GM21737 (cell line): Measurements from ENCODE around the gene PCYOX1L.
A peak's percentile ranks its signal among the peaks of the same experiment; 100 is the strongest.

Experiments
- ATAC-seq: cut with Tn5 transposase; IDR thresholded peaks from one replicate; pipeline ENCODE4 v1.9.1; 2021; ENCODE audit warnings: mild to moderate bottlenecking, moderate library complexity; ENCODE audit not compliant: unreplicated experiment

The PCYOX1L gene, protein sequence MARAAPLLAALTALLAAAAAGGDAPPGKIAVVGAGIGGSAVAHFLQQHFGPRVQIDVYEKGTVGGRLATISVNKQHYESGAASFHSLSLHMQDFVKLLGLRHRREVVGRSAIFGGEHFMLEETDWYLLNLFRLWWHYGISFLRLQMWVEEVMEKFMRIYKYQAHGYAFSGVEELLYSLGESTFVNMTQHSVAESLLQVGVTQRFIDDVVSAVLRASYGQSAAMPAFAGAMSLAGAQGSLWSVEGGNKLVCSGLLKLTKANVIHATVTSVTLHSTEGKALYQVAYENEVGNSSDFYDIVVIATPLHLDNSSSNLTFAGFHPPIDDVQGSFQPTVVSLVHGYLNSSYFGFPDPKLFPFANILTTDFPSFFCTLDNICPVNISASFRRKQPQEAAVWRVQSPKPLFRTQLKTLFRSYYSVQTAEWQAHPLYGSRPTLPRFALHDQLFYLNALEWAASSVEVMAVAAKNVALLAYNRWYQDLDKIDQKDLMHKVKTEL

DNA sequence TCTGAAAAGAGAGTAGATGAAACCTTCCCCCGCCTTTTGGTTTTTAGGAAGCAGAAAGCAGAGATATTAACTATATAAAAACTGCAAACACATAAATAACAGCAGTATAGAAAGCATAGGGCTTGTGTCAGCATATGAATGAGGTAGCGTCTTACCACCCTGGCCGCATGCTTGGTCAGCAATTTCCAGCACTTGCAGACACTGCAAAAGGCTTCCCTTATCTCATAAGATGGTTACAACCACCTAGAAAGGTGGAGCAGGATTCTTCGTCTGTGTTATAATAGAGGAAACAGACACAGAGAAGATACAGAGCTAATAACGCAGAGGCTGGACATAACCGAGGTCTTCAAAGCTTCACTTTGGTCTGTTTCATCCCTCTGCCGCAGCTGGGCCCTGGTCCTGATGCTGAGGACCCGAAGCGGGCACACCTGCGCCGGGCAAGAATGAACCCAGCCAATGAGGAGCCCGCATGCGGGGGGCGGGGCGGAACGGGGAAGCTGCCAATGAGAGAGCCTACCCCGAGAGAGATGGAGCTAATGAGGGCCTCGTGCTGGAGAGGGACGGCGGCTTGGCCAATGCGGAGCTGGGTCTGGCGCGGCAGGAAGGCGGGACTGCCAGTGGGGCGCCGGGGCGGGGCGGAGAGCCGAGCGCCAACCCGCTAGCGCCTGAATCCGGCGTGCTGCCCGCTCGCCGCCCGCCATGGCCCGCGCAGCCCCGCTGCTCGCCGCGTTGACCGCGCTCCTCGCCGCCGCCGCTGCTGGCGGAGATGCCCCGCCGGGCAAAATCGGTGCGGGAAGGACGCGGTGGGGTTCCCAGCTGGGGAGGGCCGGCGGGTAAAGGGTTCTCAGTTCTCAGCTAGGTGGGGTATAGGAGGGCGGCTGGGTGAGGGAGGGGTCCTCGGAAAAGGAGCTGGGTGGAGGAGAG, at the start of gene PCYOX1L:
Gene PCYOX1L, plus strand, starts transcription at position 677 of the 924 bp plus-strand sequence. Its CDS starts 23 bp downstream, at position 700.
- ATAC-seq = peak; percentile 99

DNA sequence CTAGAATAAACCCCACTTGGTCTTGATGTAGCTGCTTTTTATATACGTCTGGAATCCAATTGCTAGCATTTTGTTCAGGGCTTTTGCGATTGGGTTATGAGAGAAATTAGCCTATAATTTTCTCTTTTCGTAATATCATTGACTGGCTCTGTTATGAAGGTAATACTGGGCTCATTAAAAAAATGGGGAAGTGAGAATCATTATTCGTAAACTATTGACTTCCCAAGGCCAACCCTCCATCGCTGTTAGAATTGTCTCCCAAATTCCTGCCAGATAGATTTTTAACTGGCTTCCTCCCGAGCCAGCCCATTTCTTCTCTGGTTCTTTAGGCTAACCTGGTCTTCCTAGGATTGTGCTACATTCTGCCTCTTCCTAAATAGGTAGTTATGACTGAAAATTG, 48.5 kb upstream of the PCYOX1L start:
- no peak for ATAC-seq

DNA sequence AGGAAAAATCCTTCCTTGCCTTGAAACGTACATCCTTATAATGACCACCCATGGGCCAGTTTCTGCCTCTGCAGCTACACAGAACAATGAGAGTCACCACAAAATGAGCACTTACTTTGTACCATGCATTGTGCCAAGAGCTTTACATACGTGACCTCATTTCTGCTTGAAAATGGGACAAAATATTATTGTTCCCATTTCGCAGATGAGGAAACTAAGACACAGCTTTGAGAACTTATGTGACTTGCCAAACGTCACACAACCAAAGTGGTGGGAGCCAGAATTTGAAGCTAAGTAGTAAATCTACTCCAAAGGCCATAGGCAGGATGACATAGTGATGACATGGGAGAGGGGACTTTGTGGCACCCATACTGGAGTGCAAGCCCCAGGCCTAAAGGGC, 47.4 kb upstream of the PCYOX1L start:
- no peak for ATAC-seq

- no peak for ATAC-seq
Measured at GRCh38 chr5:149310947-149311658, 46.7 kb upstream of the PCYOX1L start.

- ATAC-seq = no peak
Measured at GRCh38 chr5:149313151-149313841, 44.5 kb upstream of the PCYOX1L start.

- ATAC-seq = no peak
Measured at GRCh38 chr5:149314571-149315111, 43.2 kb upstream of the PCYOX1L start.

- no peak for ATAC-seq
Measured at GRCh38 chr5:149315753-149316152, 42.1 kb upstream of the PCYOX1L start.

DNA sequence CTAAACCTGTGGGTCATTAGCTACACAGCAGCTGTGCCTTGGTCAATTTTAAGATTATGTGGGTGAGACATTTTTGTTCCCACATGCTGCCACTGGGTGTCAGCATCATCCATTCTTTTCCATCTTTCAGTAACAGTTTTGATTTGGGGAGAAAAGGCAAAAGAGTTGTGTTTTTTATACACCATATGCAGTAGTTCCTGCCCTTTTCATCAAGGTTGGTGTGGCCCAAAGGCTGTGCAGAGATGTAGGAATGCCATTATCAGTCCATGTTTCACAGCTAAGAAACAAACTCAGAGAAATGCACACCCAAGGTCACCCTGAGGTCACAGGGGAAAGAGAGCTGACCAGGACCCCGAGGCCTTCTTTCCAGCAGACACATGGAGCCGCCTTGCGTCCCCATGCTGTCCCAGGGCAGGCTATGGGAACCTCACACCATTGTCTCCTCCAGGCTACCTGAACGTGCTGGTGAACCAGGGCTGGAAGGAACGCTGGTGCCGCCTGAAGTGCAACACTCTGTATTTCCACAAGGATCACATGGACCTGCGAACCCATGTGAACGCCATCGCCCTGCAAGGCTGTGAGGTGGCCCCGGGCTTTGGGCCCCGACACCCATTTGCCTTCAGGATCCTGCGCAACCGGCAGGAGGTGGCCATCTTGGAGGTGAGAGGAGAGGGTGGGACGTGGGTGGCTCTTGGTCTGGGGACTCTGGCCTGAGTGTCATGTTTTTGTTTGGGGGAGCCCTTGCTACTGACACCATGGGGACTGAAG, 40.4 kb upstream of the PCYOX1L start:
- no peak for ATAC-seq

DNA sequence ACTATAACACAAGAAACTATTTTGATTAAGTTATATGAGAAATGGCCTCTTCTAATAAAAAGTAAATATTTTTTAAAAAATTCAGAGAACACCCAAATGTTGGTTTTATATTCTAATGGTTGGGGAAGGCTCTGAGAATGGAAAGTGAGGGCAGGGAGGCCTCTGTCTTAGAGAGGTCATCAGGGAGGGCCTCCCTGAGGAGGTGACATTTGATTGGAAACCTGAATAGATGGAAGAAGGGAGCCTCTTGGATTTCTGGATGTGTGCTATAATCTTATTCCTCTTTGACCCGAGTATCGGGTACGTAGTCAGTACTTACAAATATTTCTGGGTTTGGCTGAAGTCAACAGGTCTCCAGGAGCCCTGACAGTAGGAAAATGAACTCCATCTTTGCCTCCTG, 38.7 kb upstream of the PCYOX1L start:
- ATAC-seq = no peak

GRCh38 chr5:149320791-149321330, 37.0 kb upstream of the PCYOX1L start:
- no peak for ATAC-seq

GRCh38 chr5:149322518-149322917, 35.3 kb upstream of the PCYOX1L start:
- no peak for ATAC-seq

DNA sequence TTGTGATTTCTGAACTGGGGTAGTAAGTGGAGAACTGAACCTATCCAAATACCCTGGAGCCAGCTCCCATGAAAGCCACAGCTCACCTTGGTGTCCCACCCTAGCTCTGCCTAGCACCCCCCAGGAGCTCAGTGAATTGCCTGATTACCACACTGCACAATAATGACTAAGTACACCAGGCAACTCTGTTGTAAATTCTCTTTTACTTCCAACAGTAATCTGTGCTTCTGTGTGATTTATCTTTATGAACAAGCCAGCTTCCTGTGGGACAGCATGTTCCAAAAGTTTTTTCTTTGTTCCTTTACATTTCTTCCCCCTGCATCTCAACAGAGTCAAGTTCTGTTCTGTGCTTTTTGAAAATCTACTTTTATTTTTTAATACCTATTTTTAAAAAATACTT, 34.6 kb upstream of the PCYOX1L start:
- no peak for ATAC-seq

DNA sequence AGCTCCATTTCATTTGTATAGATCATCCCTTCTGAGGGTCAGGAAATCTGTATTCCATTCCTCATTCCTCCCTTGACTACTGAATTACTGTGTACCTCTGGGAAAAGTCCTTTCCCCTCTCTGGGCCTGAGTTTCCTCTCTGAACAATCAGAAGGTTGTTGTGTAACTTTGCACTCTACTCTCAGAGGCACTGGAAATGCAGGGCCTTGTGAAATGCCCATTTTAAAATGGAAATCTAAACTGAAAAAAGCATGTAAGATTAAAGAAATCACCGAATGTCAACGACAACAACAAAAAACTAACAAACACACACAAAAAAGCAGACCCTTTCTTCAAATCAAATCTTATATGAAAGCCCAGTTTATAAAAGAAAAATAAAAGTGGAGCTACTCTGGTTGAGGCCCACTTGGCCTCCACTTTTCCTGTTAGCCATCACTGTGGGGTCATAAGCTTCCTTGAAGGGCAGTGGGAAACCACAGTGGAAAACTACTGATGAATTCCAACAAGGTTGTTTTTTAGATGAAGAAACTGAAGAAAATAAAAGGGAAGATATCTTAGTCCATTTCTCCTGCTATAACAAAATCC, 34.1 kb upstream of the PCYOX1L start:
- no peak for ATAC-seq

DNA sequence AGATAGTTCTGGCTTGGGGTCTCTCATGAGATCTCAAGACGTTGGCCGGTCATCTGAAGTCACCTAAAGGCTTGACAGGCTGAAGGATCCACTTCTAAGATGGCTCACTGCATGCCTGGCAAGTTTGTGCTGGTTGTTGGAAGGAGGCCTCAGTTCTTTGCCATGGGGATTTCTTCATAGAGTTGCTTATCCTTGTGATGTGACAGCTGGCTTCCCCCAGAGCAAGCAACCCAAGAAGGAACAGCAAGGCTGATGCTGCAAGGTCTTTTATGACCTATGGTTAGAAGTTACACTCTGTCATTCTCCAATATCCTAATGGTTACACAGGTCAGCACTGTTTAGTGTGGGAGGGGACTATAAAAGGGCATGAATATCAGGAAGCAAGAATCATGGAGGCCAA, 33.2 kb upstream of the PCYOX1L start:
- no peak for ATAC-seq

- no peak for ATAC-seq
Measured at GRCh38 chr5:149325166-149325735, 32.6 kb upstream of the PCYOX1L start.

GRCh38 chr5:149325894-149326293, 32.0 kb upstream of the PCYOX1L start:
- no peak for ATAC-seq

- ATAC-seq = no peak
Measured at GRCh38 chr5:149326611-149327010, 31.2 kb upstream of the PCYOX1L start.

DNA sequence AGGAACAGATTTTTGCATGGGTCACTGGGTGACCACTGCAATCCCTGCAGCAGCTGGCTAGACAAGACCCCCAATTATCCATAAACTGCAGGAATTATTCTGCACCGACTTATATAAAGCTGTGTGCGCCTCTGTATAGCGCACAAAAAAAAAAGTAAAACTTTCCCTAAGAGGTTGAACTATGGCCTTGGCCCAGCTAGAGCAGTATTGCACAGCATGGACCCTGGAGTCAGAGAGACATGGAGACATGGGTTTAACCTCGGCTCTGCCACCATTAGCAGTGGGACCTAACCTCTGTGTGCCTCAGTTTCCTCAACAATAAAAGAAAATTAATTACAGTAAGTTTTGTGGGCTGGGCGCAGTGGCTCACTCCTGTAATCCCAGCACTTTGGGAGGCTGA, 29.7 kb upstream of the PCYOX1L start:
- no peak for ATAC-seq
